HCT116 (cell line): ENCODE results near the gene CADPS2. TPM values are rescaled to one million over a fixed set of nuclear protein-coding genes. Genes with fewer than 3 reads are reported as not detected.

Source experiments
- ATAC-seq: fragments of 200-7000 bp; cut with Tn5 transposase; 2 replicates; pipeline ENCODE4 v1.9.1; 2020; ENCODE audit warnings: mild to moderate bottlenecking, moderate library complexity
- BruUV-seq: library from RNA; stranded (reverse); fragments of 400-500 nt; replicated peaks from 2 replicates; lab custom pipeline; 2021; lab: Mats Ljungman, UMichigan
- CTCF ChIA-PET: fragments of 300-600 bp; sonication (Branson Sonifier 250); formaldehyde crosslinking; loops from one replicate; lab custom pipeline; 2021; ENCODE audit warnings: antibody characterized with exemption; lab: Charles Lee
- POLR2A ChIA-PET: fragments of 300-600, 350-600 bp; sonication (Branson Sonifier 250); formaldehyde crosslinking; loops from one replicate; lab custom pipeline; 2021; ENCODE audit warnings: antibody characterized with exemption; lab: Charles Lee
- RAD21 ChIA-PET, 2 experiments: fragments of 300-600 bp; sonication (Branson Sonifier 250); formaldehyde crosslinking; loops; one replicate each; lab custom pipeline; 2023; ENCODE audit warnings: low total read pairs in 2 of 2; ENCODE audit not compliant: uncharacterized antibody in 2 of 2, unreplicated experiment in 2 of 2, low non-redundant PET in 1 of 2; lab: Charles Lee
- DNase-seq: peaks from one replicate; pipeline ENCODE4 v3.0.0-alpha.2; 2010; ENCODE audit warnings: low read depth, low spot score
- H2AFZ ChIP-seq: fragments of 200-600 bp; shearing (Covaris generic), sonication (generic); 2 replicates; pipeline ENCODE4 v1.6.1; 2017; ENCODE audit warnings: low read depth, mixed run types, mixed read lengths, antibody characterized with exemption, low read length; ENCODE audit not compliant: poor library complexity, severe bottlenecking
- H3K27ac ChIP-seq: 2 replicates; pipeline ENCODE4 v1.5.1; 2012; ENCODE audit warnings: low read depth, low read length
- H3K27me3 ChIP-seq: fragments of 200-600 bp; sonication (generic); 2 replicates; pipeline ENCODE4 v1.6.1; 2016; ENCODE audit warnings: mixed run types, low read length, mixed read lengths; ENCODE audit not compliant: insufficient read depth
- H3K36me3 ChIP-seq, 2 experiments: fragments of 200-500 bp in 1 of 2; fragments of 200-600 bp in 1 of 2; sonication (Bioruptor generic) in 1 of 2; sonication (generic) in 1 of 2; 2 replicates each; pipeline versions ENCODE4 v1.5.1 to v1.6.1; 2014 to 2016; ENCODE audit warnings: low read length in 2 of 2, inconsistent platforms in 1 of 2, mixed read lengths in 1 of 2, mixed run types in 1 of 2; ENCODE audit not compliant: insufficient read depth in 2 of 2, control insufficient read depth in 1 of 2
- H3K4me1 ChIP-seq, 2 experiments: fragments of 200-600 bp in 1 of 2; sonication (generic) in 1 of 2; 2 replicates each; pipeline versions ENCODE4 v1.5.1 to v1.6.1; 2012 to 2017; ENCODE audit warnings: low read length in 2 of 2, inconsistent platforms in 1 of 2, mild to moderate bottlenecking in 1 of 2, mixed read lengths in 1 of 2, mixed run types in 1 of 2, moderate library complexity in 1 of 2; ENCODE audit not compliant: insufficient read depth in 2 of 2, control insufficient read depth in 1 of 2
- H3K4me2 ChIP-seq: fragments of 200-600 bp; sonication (generic); 2 replicates; pipeline ENCODE4 v1.6.1; 2017; ENCODE audit warnings: mixed run types, low read length, mixed read lengths
- H3K4me3 ChIP-seq, 2 experiments: fragments of 200-600 bp in 1 of 2; sonication (generic) in 1 of 2; replicated peaks in 1 of 2; 2 replicates each; pipeline ENCODE4 v1.5.1; 2011 to 2016; ENCODE audit warnings: low read length in 2 of 2, control low read depth in 1 of 2, low read depth in 1 of 2, mild to moderate bottlenecking in 1 of 2, mixed read lengths in 1 of 2, mixed run types in 1 of 2
- H3K79me2 ChIP-seq: fragments of 200-600 bp; sonication (generic); 2 replicates; pipeline ENCODE4 v1.6.1; 2017; ENCODE audit warnings: mild to moderate bottlenecking, mixed run types, low read length, moderate library complexity, mixed read lengths; ENCODE audit not compliant: insufficient read depth
- H3K9ac ChIP-seq: fragments of 200-600 bp; sonication (generic); 2 replicates; pipeline ENCODE4 v1.6.1; 2016; ENCODE audit warnings: low read length, mixed read lengths
- H3K9me2 ChIP-seq: fragments of 200-600 bp; sonication (generic), shearing (Covaris generic); 2 replicates; pipeline ENCODE4 v1.6.1; 2017; ENCODE audit warnings: mixed run types, mild to moderate bottlenecking, moderate library complexity; ENCODE audit not compliant: insufficient read depth
- H3K9me3 ChIP-seq, 2 experiments: fragments of 200-500 bp in 1 of 2; fragments of 200-600 bp in 1 of 2; sonication (Bioruptor generic) in 1 of 2; sonication (generic) in 1 of 2; 2 replicates each; pipeline ENCODE4 v1.6.1; 2014 to 2017; ENCODE audit warnings: low read length in 2 of 2, mixed read lengths in 2 of 2, inconsistent platforms in 1 of 2, low read depth in 1 of 2, mild to moderate bottlenecking in 1 of 2, mixed run types in 1 of 2, moderate library complexity in 1 of 2; ENCODE audit not compliant: control insufficient read depth in 1 of 2, insufficient read depth in 1 of 2
- H4K20me1 ChIP-seq: fragments of 200-600 bp; sonication (generic), shearing (Covaris generic); 2 replicates; pipeline ENCODE4 v1.6.1; 2017; ENCODE audit warnings: mixed run types, mild to moderate bottlenecking, moderate library complexity; ENCODE audit not compliant: insufficient read depth
- ELF1 ChIP-seq: IDR thresholded peaks from 2 replicates; pipeline ENCODE4 v1.6.1; 2012; ENCODE audit warnings: low read depth, borderline replicate concordance
- FOSL1 ChIP-seq: IDR thresholded peaks from 2 replicates; pipeline ENCODE4 v1.6.1; 2012; ENCODE audit warnings: low read depth
- POLR2A ChIP-seq: IDR thresholded peaks from 2 replicates; pipeline ENCODE4 v1.7.0; 2011; ENCODE audit warnings: borderline replicate concordance; ENCODE audit not compliant: insufficient read depth, insufficient read length; ENCODE audit errors: extremely low read depth
- POLR2AphosphoS5 ChIP-seq: IDR thresholded peaks from 2 replicates; pipeline ENCODE4 v1.6.1; 2011; ENCODE audit warnings: mild to moderate bottlenecking, low read depth, low read length, moderate library complexity
- TCF7L2 ChIP-seq: IDR thresholded peaks from 2 replicates; pipeline ENCODE4 v1.7.0; 2011; ENCODE audit warnings: borderline replicate concordance, inconsistent platforms; ENCODE audit not compliant: insufficient read depth, insufficient read length; ENCODE audit errors: extremely low read depth
- ZNF274 ChIP-seq: fragments of 200-500 bp; sonication (Bioruptor generic); IDR thresholded peaks from 2 replicates; pipeline ENCODE4 v1.6.1; 2014; ENCODE audit warnings: mild to moderate bottlenecking, low read depth, low read length, inconsistent platforms
- intact Hi-C: fragments of 100-400 bp; cut with micrococcal nuclease; formaldehyde crosslinking; loops from 2 replicates; pipeline ENCODE4 v1.10.0; 2022
- total RNA-seq: library from RNA; stranded (reverse); gene quantifications from one replicate; pipeline ENCODE4 v1.2.1, GENCODE V29; 2021; ENCODE audit not compliant: unreplicated experiment
- TF ChIP-seq, protein P1 (sequence below): IDR thresholded peaks from 2 replicates; pipeline ENCODE4 v1.6.1; 2012
- TF ChIP-seq, protein P2 (sequence below), 3 experiments: fragments of 200-600 bp in 1 of 3; sonication (generic) in 1 of 3; IDR thresholded peaks in 2 of 3; conservative IDR thresholded peaks in 1 of 3; 2 replicates each; pipeline ENCODE4 v1.5.1; 2012 to 2017; ENCODE audit warnings: low read depth in 2 of 3, low read length in 2 of 3, antibody characterized with exemption in 1 of 3, borderline replicate concordance in 1 of 3, control low read depth in 1 of 3, mild to moderate bottlenecking in 1 of 3, mixed read lengths in 1 of 3, mixed run types in 1 of 3, moderate library complexity in 1 of 3; ENCODE audit not compliant: insufficient read depth in 1 of 3
- TF ChIP-seq, protein P3 (sequence below): IDR thresholded peaks from 2 replicates; pipeline ENCODE4 v1.6.1; 2012

CADPS2 gene
- total RNA-seq, 1 experiment from 2014 or later, result 7.5 TPM

DNA sequence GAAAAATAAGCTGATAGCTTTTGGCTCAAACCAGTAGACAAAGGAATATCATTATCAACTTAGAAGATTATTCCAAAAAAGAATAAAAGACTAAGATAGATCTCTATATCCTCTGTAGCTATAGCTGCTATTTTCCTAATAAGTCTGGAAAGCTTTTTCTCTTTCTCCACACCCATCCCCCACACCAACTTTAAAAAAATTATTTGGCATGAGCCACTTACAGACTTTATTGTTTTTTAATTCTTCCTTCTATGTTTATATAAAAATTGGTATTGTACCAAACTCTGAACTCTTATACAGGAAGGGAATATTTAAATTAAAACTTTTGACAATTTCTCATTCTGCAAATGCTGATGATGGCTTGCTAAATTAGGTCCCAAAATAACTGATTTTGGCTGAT, 330.0 kb downstream of the CADPS2 start:
- CTCF ChIA-PET, result no interaction called here

DNA sequence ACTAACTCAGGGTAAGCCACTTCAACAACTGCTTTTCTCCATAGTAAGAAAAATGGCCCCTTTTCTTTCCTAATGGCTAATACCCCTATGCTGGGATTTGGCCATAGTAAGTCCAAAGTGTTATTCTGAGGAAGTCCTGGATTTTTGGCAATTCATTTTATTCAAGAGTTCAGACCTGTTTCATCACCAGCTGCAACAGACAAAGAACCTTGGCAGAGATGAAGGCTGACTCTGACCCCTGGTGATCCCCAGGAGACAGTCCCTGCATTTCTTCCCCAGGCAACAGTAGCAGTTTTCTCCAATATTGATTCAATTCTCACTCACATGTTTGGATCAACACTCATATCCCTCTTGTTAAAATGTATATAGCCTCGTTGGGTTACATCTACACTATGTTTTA, 332.5 kb downstream of the CADPS2 start:
- no peak overlapping the region for H3K4me2 ChIP-seq
- ChIA-PET POLR2A (no interaction called here), CTCF (no interaction called here), RAD21 (no interaction called here)
- BruUV-seq, result no TSS peak
- H3K79me2 ChIP-seq, result no peaks in the 10 kb centered on the region
- no peak for TF ChIP-seq TCF7L2
- TF ChIP-seq, protein P1, sequence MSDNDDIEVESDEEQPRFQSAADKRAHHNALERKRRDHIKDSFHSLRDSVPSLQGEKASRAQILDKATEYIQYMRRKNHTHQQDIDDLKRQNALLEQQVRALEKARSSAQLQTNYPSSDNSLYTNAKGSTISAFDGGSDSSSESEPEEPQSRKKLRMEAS, result no peak
- no peak for TF ChIP-seq FOSL1
- no peak for TF ChIP-seq ELF1
- TF ChIP-seq, protein P2, sequence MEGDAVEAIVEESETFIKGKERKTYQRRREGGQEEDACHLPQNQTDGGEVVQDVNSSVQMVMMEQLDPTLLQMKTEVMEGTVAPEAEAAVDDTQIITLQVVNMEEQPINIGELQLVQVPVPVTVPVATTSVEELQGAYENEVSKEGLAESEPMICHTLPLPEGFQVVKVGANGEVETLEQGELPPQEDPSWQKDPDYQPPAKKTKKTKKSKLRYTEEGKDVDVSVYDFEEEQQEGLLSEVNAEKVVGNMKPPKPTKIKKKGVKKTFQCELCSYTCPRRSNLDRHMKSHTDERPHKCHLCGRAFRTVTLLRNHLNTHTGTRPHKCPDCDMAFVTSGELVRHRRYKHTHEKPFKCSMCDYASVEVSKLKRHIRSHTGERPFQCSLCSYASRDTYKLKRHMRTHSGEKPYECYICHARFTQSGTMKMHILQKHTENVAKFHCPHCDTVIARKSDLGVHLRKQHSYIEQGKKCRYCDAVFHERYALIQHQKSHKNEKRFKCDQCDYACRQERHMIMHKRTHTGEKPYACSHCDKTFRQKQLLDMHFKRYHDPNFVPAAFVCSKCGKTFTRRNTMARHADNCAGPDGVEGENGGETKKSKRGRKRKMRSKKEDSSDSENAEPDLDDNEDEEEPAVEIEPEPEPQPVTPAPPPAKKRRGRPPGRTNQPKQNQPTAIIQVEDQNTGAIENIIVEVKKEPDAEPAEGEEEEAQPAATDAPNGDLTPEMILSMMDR (IDR thresholded peaks at IDR 0.05 in 2 of 3, conservative IDR thresholded peaks at IDR 0.05 in 1 of 3; ENCODE audit: borderline replicate concordance in 1 of 3, insufficient read depth in 1 of 3, low read depth in 2 of 3, low read length in 2 of 3), result no peak
- TF ChIP-seq ZNF274, result no peak
- no peak for TF ChIP-seq POLR2A
- no peaks in the 10 kb centered on the region for H3K36me3 ChIP-seq
- H3K9ac ChIP-seq, result no peak overlapping the region
- no peaks in the 10 kb centered on the region for H3K9me2 ChIP-seq
- no peak for ATAC-seq
- no peaks in the 10 kb centered on the region for H3K9me3 ChIP-seq
- H2AFZ ChIP-seq, result no peak overlapping the region
- no peaks in the 10 kb centered on the region for H4K20me1 ChIP-seq
- no peak overlapping the region for H3K4me3 ChIP-seq
- no peak for DNase-seq
- no peaks in the 10 kb centered on the region for H3K27me3 ChIP-seq
- intact Hi-C loops, result no loop called here
- no peaks in the 10 kb centered on the region for H3K4me1 ChIP-seq
- no peak overlapping the region for H3K27ac ChIP-seq

More for the DNA sequence above, 330.0 kb downstream of the CADPS2 start:
- H3K9ac ChIP-seq, result no peak overlapping the region
- no peaks in the 10 kb centered on the region for H3K36me3 ChIP-seq
- RAD21 ChIA-PET, result no interaction called here
- no peaks in the 10 kb centered on the region for H3K4me1 ChIP-seq
- no peak overlapping the region for H3K4me3 ChIP-seq
- no peaks in the 10 kb centered on the region for H3K9me2 ChIP-seq
- intact Hi-C loops, result no loop called here
- POLR2A ChIA-PET, result no interaction called here
- TF ChIP-seq, protein P3, sequence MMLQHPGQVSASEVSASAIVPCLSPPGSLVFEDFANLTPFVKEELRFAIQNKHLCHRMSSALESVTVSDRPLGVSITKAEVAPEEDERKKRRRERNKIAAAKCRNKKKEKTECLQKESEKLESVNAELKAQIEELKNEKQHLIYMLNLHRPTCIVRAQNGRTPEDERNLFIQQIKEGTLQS, result no peak
- TF ChIP-seq POLR2AphosphoS5, result no peak
- TF ChIP-seq, all 23 proteins: peak for 0
- Histone ChIP-seq H3K9me3 (no peaks in the 10 kb centered on the region), H3K4me2 (no peak overlapping the region), H3K27me3 (no peaks in the 10 kb centered on the region), H4K20me1 (no peaks in the 10 kb centered on the region), H3K79me2 (no peaks in the 10 kb centered on the region), H2AFZ (no peak overlapping the region), H3K27ac (no peak overlapping the region)
- DNase-seq, result no peak
- no TSS peak for BruUV-seq
- no peak for ATAC-seq
